Measurements from ENCODE around the gene MRPL4. TPM values are rescaled to one million over a fixed set of nuclear protein-coding genes. Genes with fewer than 3 reads are reported as not detected.
"Not testable (repeated sequence)": the region's sequence is repeated elsewhere in the genome, so short reads cannot be mapped to it uniquely, and the experiment has no call there.

Gene MRPL4
- total RNA-seq, 1 donor from 2014 or later = 39.4 TPM

GRCh38 chr19:10237702-10238101, 14.3 kb upstream of the MRPL4 start:
- TF ChIP-seq, protein P1, sequence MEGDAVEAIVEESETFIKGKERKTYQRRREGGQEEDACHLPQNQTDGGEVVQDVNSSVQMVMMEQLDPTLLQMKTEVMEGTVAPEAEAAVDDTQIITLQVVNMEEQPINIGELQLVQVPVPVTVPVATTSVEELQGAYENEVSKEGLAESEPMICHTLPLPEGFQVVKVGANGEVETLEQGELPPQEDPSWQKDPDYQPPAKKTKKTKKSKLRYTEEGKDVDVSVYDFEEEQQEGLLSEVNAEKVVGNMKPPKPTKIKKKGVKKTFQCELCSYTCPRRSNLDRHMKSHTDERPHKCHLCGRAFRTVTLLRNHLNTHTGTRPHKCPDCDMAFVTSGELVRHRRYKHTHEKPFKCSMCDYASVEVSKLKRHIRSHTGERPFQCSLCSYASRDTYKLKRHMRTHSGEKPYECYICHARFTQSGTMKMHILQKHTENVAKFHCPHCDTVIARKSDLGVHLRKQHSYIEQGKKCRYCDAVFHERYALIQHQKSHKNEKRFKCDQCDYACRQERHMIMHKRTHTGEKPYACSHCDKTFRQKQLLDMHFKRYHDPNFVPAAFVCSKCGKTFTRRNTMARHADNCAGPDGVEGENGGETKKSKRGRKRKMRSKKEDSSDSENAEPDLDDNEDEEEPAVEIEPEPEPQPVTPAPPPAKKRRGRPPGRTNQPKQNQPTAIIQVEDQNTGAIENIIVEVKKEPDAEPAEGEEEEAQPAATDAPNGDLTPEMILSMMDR (IDR thresholded peaks at IDR 0.05) = no peak
- Mint-ChIP-seq H3K4me3 (ENCODE audit: unreplicated experiment) (no peak overlapping the region), H3K9me3 (ENCODE audit: low read depth) (no peaks in the 10 kb centered on the region), H3K27ac (ENCODE audit: unreplicated experiment) (peak overlapping the region; percentile 93), H3K27me3 (ENCODE audit: low read depth) (no peaks in the 10 kb centered on the region), H3K36me3 (ENCODE audit: low read depth) (no peaks in the 10 kb centered on the region), H3K4me1 (ENCODE audit: low read depth) (peaks cover 19% of the 10 kb centered on the region)
- DNase-seq (ENCODE audit: low spot score) = no peak

GRCh38 chr19:10238172-10238783, 13.7 kb upstream of the MRPL4 start:
- Mint-ChIP-seq H3K9me3 (ENCODE audit: low read depth) (no peaks in the 10 kb centered on the region), H3K27ac (ENCODE audit: unreplicated experiment) (peak overlapping the region; percentile 93), H3K4me1 (ENCODE audit: low read depth) (peaks cover 19% of the 10 kb centered on the region), H3K27me3 (ENCODE audit: low read depth) (no peaks in the 10 kb centered on the region), H3K4me3 (ENCODE audit: unreplicated experiment) (no peak overlapping the region), H3K36me3 (ENCODE audit: low read depth) (no peaks in the 10 kb centered on the region)
- TF ChIP-seq, protein P1 (IDR thresholded peaks at IDR 0.05) = no peak
- no peak for DNase-seq (ENCODE audit: low spot score)

- H3K27me3 Mint-ChIP-seq (ENCODE audit: low read depth); H3K36me3 Mint-ChIP-seq (ENCODE audit: low read depth); H3K4me3 Mint-ChIP-seq (ENCODE audit: unreplicated experiment): not testable (repeated sequence)
Observed at GRCh38 chr19:10241826-10242449, 10.1 kb upstream of the MRPL4 start.

DNA sequence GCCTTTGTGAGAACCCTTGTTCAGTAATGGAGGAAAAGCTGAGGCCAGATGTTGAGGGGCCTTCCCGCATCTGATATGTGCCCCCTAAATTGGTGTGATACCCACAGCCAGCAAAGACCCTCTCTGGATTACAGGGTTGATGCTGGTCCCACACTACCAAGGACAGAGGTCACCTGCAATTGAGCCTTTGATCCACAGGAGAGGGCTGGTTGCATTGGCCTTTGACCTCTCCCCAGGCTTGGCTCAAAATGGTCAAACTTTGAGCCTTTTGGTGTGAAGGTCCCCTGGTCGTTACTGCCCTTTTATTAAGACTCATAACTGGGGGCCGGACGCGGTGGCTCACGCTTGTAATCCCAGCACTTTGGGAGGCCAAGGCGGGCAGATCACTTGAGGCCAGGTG, 8.4 kb upstream of the MRPL4 start:
- TF ChIP-seq, protein P1 (IDR thresholded peaks at IDR 0.05) = no peak
- Mint-ChIP-seq H3K9me3 (ENCODE audit: low read depth) (no peaks in the 10 kb centered on the region), H3K36me3 (ENCODE audit: low read depth) (no peaks in the 10 kb centered on the region), H3K4me1 (ENCODE audit: low read depth) (peaks cover 5% of the 10 kb centered on the region), H3K4me3 (ENCODE audit: unreplicated experiment) (no peak overlapping the region), H3K27ac (ENCODE audit: unreplicated experiment) (no peak overlapping the region), H3K27me3 (ENCODE audit: low read depth) (no peaks in the 10 kb centered on the region)
- DNase-seq (ENCODE audit: low spot score) = no peak

More at GRCh38 chr19:10241826-10242449, 10.1 kb upstream of the MRPL4 start:
- peaks cover 13% of the 10 kb centered on the region for H3K4me1 Mint-ChIP-seq (ENCODE audit: low read depth)
- H3K27ac Mint-ChIP-seq (ENCODE audit: unreplicated experiment); DNase-seq (ENCODE audit: low spot score); H3K9me3 Mint-ChIP-seq (ENCODE audit: low read depth): not testable (repeated sequence)

GRCh38 chr19:10245189-10245939, 6.7 kb upstream of the MRPL4 start:
- Mint-ChIP-seq H3K36me3 (ENCODE audit: low read depth) (no peaks in the 10 kb centered on the region), H3K27me3 (ENCODE audit: low read depth) (no peaks in the 10 kb centered on the region), H3K4me3 (ENCODE audit: unreplicated experiment) (no peak overlapping the region), H3K9me3 (ENCODE audit: low read depth) (no peaks in the 10 kb centered on the region), H3K27ac (ENCODE audit: unreplicated experiment) (no peak overlapping the region), H3K4me1 (ENCODE audit: low read depth) (peaks cover 6% of the 10 kb centered on the region)
- TF ChIP-seq, protein P1 (IDR thresholded peaks at IDR 0.05) = no peak
- no peak for DNase-seq (ENCODE audit: low spot score)
